Ecto neural progenitor cell (in vitro differentiated cells): ENCODE data around the gene SORD.
"Not testable (repeated sequence)": the region's sequence is repeated elsewhere in the genome, so short reads cannot be mapped to it uniquely, and the experiment has no call there.

Experiments
- DNase-seq: peaks from one replicate; pipeline ENCODE4 v3.0.0-alpha.2; 2018; ENCODE audit warnings: low spot score

The SORD gene

DNA sequence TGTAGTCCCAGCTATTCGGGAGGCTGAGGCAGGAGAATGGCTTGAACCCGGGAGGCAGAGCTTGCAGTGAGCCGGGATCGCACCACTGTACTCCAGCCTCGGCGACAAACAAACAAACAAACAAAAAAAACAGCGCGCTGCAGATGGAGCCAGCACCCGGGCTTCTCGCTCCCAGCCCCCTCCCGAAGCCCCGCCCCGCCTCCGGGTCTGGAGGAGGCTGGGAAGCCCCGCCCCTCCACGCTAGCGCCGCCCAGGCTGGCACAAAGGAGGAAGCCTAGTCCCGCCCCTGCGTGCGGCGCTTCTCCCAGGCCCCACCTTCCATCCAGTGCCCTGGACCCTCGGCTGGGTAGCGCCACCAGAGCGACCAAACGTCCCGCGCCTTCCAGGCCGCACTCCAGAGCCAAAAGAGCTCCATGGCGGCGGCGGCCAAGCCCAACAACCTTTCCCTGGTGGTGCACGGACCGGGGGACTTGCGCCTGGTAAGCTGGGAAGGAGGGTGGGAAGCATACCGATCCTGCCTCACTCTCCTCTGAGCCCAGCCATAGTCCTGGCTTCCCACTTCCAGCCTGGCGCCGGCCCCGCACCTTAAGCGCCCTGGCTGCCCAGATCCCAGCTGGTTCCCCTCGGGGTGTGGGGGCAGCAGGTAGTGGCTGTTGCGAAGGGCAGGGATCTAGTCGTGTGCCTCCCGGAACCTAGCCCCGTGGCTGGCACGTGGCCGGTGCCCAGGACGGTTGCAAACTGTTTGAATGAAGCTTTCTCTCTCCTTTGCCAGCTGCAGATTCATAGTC lies at the start of gene SORD:
SORD (plus strand) TSS at position 325 of the 788 bp plus-strand sequence; CDS start at position 414, 89 bp downstream.
- peak; percentile 96 for DNase-seq

DNA sequence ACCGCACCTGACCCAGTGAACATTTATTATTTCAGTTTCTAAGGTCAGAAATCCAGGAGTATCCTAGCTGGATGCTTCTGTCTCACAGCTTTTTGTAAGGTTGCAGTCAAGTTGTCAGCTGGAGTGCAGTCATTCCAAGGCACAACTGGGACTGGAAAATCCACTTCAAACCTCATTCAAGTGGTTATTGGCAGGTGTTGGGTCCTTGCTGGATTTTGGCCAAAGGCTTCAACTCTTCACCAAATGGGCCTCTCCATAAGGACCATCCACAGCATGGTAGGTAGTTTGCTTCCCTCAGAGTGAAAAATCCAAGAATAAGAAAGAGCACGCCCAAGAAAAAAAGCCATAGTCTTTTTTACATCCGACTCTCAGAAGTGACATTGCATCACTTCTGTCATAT lies 46.8 kb upstream of the SORD start:
- not testable (repeated sequence) for DNase-seq

DNA sequence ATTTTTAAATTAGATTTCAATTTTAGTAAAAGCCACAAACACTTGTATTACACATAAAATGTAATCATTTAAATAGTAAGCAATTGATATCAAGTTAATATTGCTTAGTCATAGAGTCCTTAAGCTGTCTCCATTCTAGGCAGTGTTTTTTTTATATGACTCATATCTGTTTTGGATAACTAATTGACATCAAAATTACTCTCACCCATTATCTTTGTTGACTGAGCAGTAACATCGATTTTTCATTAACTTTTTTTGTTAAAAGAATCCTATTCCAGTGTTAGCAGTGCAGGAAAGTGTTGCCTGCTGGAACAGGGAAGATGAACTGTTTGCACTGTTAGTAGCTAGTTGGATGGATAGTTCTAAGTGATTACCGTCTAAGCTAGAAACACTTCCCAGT lies 45.2 kb upstream of the SORD start:
- not testable (repeated sequence) for DNase-seq

DNA sequence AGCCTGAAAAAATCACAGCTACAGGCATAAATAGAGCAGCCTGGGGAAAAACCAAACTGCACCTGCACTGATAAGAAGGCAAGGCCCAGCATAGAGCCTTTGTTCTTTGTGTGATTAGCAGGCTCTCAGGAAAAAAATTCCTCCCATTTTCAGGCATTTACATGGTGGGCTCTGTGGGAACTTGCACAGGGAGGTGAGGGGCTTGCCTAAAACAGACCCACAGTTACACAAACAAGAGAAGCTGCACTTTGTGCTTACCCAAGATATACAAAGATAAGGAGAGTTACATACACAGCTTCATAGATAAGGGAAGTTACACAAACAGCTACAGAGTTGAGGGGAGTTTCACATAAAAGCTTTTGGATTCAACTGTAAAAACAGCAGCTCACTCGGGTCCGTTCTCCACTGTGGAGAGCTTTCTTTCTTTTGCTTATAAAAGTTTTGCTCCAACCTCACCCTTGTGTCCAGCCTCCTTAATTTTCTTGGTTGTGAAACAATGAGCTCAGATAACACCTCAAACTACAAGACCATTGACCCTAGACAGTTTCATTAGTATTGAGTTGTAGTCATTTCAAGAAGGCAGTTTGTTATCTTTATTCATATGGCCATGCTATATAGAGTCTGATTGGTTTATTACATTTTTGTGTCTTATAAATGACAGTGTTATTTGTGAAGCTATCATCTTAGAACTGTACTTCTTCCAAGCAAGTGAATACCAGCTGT lies 43.2 kb upstream of the SORD start:
- DNase-seq = not testable (repeated sequence)

DNA sequence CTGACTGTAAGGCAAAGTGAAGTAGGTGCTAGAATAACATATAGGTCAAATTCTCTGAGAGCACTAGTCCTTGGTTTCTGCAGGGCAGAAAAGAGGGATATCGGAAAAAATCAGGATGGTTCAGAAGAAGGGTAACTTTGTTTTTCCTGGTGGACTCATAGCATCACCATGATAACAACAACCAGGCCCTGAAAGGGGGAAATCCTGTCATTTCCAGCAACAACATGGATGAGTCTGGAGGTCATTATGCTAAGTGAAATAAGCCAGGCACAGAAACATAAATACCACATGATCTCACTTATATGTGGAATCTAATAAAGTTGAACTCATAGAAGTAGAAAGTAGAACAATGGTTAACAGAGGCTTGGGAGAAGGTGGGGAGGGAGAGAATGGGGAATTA lies 38.9 kb upstream of the SORD start:
- DNase-seq = not testable (repeated sequence)

DNA sequence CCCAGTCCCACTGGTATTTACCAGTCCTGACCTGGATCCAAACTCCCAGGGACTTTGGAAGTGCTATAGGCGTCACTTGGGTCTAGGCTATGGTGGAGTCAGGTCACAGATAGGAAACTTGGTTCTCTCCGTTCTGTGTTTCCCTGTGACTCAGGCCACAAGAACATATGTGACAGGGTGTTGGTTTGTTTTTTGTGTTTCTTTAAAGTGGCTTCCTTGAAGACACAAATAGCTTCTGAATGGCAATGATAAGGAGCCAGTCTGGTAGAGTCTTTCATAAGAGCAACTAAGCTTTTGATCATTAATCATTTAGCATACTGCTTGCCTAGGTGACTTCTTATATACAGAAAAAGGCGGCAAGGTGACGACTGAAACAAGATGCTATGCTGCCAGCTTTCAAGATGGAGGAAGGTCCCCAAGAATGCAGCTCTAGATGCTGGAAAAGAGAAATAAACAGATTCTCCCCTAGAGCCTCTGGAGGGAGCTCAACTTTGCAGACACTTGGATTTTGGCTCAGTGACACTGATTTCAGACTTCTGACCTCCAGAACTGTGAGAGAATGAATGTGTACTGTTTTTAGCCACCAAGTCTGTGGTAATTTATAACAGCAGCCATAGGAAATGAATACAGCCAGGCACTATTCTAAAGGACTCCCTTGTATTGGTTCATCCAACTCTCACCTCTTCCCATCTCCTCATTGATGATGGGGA lies 36.5 kb upstream of the SORD start:
- DNase-seq = not testable (repeated sequence)

DNA sequence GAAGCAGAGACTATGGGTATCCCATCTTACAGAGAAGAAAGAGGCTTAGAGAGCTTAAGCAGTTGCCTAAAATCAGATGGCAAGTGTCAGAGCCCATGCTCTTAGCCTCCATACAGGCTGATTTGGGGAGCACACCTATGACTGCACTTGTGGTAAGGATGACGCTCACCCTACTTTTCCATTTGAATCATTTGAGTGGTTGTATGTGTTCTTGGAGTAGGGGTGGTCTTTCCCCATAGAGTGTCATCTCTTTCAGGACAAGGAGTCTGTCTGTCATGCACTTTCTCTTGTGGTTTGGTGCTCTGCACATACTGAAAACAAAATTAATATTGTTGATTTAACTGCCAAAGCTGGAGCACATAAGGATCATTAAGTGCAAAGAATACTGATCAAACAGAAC lies 35.3 kb upstream of the SORD start:
- not testable (repeated sequence) for DNase-seq

DNA sequence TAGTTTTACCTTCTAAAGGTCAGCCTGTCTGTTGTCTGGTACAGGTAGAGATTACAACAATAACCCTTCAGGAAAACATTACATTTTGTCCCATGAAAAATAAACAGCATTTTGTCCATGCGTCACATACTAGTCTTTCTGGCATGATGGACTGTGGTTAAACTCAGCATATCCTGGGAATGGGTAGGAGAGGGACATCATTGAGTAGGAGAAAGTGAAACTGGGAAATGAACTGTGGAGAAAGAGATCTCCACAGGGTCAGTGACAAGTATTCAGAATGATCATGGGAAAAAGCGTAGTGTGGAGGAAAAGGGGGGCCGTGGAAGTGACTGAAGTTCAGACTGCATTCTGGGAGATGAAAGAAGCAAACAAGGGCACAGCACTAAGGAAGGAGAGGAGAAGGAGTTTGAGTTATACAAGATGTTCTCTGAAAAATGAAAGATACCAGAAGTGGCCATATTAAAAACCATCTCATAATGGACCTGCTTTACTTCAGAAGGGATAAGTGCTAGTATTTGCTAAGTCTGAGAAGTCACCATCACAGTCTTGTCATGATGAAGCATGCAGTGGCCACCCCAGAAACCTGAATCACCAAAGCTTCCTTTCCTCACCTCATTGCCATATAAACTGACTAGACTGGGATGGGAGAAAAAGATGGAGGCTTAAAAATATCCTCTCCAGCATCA lies 34.7 kb upstream of the SORD start:
- not testable (repeated sequence) for DNase-seq

DNA sequence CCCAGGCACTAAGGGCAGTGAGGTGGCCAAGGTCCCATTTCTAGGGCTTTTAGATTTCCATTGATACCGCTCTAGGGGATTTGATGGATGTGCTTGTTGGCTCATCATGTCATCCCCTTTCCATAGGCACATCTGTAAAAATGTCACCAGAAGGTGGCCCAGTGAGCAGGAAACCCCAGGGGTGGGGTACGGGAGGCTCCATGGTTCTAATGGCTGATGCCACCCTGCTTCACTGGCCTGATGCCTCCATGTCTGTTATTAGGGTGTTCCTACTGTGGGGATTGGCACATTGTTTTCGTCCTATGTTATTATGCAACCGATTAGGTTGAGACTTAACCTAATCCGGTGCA lies 34.1 kb upstream of the SORD start:
- DNase-seq = not testable (repeated sequence)

DNA sequence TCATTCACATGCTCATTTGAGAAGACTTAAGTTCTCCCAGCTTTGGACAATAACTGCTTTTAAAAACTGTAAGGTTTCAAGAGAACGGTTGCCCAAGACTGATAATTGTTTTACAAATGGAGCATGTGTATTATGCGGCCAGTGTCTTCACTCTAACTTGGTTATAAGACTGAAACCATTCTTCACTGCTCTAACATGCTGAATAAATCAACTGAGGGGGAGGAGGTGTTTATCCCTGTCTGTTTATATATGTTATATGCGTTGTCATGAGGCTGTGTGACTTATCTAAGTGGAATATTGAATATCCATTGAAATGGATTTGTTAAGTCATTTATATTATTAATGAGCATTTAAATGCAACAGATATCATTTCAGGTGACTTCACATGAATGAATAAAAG lies 25.4 kb upstream of the SORD start:
- not testable (repeated sequence) for DNase-seq

DNA sequence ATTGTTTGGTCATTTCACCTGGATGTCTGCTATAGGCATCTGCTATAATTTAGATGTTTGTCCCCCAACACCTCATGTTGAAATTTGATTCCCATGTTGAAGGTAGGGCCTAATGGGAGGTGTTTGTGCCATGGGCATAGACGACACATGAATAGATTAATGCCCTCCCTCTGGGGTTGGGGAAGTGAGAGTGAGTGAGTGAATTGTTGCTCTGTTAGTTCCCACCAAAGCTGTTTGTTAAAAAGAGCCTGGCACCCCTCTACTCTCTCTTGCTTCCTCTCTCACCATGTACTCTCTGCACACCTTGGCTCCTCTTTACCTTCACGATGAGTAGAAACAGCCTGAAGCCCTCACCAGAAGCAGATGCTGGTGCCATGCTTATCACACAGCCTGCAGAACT lies 23.9 kb upstream of the SORD start:
- DNase-seq = no peak

DNA sequence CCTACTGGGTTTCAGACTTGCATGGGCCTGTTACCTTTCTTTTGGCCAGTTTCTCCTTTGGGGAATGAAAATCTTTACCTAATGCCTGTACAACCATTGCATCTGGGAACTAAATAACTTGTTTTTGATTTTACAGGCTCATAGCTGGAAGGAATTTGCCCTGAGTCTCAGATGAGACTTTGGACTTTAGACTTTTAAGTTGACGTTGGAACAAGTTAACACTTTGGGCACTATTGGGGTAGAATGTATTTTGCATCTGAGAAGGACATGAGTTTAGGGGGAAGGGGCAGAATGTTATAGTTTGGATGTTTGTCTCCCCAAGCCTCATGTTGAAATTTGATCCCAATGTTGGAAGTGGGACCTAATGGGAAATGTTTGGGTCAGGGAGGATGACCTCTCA lies 21.8 kb upstream of the SORD start:
- DNase-seq = not testable (repeated sequence)

DNA sequence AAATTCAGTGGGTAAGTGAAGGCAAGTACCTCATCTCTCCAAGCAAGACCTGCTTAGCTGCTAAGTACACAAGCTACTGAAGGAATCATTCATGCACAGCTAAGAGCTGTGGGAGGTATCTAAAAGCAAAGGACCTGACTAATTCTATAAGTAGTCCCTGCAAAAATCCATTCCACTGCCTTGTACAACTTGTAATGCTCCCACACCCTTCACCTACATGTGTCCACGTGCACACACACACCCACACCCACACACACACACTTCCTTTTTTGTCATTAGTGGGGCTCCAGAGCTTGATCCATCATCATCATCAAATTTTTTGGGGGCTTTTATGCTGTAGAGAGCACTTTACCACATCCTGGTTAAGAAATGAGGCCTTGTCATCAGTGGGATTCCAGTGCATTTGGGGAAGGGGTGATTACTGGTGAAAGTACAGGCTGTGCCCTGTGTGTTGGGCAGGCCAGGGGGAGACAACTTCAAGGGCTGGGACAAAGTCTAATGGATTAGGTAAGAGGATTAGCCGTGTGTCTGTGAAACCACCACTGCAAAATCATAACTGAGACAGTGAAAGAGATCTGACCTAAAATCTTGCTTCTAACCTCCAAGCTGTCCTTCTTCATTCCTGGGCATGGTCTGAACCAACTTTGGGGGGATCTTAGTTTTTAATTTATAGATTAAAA lies 19.1 kb upstream of the SORD start:
- DNase-seq = not testable (repeated sequence)

DNA sequence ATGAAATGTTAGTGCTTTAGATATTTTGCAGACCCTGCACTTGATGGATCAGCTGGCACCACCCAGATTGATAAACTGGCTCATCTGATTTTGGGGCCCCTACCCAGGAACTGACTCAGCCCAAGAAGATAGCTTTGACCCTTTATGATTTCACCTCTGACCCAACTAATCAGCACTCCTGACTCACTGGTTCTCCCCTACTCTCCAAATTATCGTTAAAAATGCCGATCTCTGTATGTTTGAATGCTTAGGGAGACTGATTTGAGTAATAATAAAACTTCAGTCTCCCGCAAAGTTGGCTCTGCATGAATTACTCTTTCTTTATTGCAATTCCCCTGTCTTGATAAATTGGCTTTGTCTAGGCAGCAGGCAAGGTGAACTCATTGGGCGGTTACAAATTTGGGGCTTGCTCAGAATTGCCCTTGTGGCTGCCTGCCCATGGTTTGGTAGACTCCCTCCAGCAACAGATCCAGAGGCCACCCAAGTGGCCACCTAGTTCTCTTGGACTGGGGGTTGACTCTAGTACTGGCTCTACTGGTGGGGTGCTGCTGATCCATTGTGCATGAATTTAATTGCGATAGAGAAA lies 18.3 kb upstream of the SORD start:
- DNase-seq = not testable (repeated sequence)

DNA sequence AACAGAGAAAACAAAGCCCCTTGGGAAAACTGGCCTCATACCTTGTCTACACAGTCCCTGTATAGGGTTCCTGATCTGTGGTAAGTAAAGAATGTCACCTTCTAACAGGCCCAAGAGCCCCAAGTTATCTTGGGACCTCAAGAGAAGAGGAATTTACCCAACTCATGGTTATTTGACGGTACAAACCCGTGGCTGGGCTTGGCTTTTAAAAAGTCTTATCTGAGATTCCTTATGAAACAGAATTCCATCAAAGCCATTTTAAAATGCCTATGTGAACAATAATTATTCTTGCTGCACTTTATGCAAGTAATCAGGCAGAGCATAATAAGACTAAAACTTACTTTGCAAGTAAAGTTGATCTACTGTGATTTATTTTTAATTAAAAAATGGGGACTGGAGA lies 13.9 kb upstream of the SORD start:
- no peak for DNase-seq

DNA sequence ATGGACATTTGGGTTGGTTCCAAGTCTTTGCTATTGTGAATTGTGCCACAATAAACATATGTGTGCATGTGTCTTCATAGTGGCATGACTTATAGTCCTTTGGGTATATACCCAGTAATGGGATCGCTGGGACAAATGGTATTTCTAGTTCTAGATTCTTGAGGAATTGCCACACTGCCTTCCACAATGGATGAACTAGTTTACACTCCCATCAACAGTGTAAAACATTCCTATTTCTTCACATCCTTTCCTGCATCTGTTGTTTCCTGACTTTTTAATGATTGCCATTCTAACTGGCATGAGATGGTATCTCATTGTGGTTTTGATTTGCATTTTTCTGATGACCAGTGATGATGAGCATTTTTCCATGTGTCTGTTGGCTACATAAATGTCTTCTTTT lies 7.9 kb upstream of the SORD start:
- not testable (repeated sequence) for DNase-seq

DNA sequence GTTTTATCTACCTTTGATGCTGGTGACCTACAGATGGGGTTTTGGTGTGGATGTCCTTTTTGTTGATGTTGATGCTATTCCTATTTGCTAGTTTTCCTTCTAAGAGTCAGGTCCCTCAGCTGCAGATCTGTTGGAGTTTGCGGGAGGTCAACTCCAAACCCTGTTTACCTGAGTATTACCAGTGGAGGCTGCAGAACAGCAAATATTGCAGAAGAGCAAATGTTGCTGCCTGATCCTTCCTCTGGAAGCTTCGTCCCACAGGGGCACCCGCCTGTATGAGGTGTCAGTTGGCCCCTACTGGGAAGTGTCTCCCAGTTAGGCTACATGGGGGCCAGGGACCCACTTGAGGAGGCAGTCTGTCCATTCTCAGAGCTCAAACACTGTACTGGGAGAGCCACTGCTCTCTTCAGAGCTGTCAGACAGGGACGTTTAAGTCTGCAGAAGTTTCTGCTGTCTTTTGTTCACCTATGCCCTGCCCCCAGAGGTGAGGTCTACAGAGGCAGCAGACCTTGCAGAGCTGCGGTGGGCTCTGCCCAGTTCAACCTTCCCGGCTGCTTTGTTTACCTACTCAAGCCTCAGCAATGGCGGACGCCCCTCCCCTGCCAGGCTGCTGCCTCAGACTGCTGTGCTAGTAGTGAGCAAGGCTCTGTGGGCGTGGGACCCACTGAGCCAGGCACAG lies 2.6 kb upstream of the SORD start:
- not testable (repeated sequence) for DNase-seq

DNA sequence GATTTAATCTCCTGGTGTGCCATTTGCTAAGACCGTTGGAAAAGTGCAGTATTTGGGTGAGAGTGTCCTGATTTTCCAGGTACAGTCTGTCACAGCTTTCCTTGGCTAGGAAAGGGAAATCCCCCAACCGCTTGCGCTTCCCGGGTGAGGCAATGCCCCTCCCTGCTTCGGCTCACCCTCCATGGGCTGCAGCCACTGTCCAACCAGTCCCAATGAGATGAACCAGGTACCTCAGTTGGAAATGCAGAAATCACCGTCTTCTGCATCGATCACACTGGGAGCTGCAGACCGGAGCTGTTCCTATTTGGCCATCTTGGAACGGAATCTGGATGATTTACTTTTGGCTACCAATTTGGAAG lies 2.1 kb upstream of the SORD start:
- not testable (repeated sequence) for DNase-seq

DNA sequence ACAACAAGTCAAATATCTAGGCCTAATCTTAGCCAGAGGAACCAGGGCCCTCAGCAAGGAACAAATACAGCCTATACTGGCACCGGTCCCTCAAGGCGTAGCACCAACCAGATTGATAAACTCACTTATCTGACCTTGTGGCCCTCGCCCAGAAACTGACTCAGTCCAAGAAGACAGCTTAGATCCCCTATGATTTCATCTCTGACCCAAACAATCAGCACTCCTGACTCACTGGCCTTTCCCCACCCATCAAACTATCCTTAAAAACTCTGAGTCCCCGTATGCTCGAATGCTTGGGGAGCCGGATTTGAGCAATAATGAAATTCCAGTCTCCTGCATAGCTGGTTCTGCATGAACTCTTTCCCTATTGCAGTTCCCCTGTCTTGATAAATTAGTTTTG lies 1.6 kb upstream of the SORD start:
- no peak for DNase-seq

DNA sequence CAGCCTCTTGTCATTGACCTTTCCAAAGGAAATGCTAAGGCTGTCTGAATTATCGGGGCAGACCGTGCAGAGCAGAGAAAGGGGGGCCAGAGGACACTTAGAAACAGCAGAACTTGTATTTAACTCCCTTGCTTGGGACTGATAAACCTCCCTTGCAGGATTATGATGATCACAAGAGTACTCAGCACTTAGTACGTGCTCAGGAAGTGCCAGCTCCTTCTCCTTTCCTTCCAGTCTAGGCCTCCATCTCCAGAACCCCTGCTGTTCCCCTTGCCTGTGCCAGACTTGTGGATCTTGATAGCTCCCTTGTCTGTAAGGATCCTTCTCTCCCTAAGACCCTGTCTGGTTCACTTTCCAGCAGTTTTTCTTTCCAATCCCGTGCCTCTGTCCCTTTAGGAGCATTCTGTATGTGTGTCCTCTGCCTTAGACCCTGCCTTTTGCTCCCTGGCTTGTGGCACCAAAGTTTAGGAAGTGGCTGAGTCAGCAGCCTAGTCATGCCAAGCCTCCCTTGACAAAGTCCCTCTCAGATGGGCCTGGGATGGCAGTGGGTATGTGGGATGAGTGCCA lies 747 bp downstream of the SORD start:
- no peak for DNase-seq
